Stomach (tissue), 9 donors: ENCODE results near the gene RNF149. TPM values are rescaled to one million over a fixed set of nuclear protein-coding genes. Genes with fewer than 3 reads are reported as not detected.
A peak's percentile ranks its signal among the peaks of the same experiment; 100 is the strongest.
"Not testable (repeated sequence)": the region's sequence is repeated elsewhere in the genome, so short reads cannot be mapped to it uniquely, and the experiment has no call there.

Experiments used
- DNase-seq, 2 donors: peaks; one replicate each; pipeline versions ENCODE4 v3.0.0 to v3.0.0-alpha.2; 2013 to 2019
- H3K27ac ChIP-seq, 5 donors: fragments of 200-600 bp in 4 of 5; sonication (generic) in 4 of 5; one replicate each; pipeline ENCODE4 v1.5.1; 2013 to 2019; ENCODE audit warnings: mild to moderate bottlenecking in 1 of 5, moderate library complexity in 1 of 5
- H3K27me3 ChIP-seq, 3 donors: fragments of 200-600 bp; sonication (generic); one replicate each; pipeline ENCODE4 v1.5.1; 2017 to 2019; ENCODE audit warnings: mixed run types in 1 of 3
- H3K36me3 ChIP-seq, 4 donors: fragments of 200-600 bp; sonication (generic); 1 replicate in 3 of 4; 2 replicates in 1 of 4; pipeline ENCODE4 v1.5.1; 2016 to 2019
- H3K4me1 ChIP-seq, 4 donors: fragments of 200-600 bp; sonication (generic); one replicate each; pipeline ENCODE4 v1.5.1; 2016 to 2019
- H3K4me3 ChIP-seq, 4 donors: fragments of 200-600 bp; sonication (generic) in 3 of 4; one replicate each; pipeline ENCODE4 v1.5.1; 2016 to 2019; ENCODE audit warnings: mild to moderate bottlenecking in 1 of 4
- H3K9me3 ChIP-seq, 4 donors: fragments of 200-600 bp; sonication (generic); one replicate each; pipeline ENCODE4 v1.5.1; 2016 to 2019
- EP300 ChIP-seq: sonication (generic); formaldehyde crosslinking; IDR thresholded peaks from one replicate; pipeline ENCODE4 v1.6.1; 2017; ENCODE audit warnings: antibody characterized with exemption
- POLR2A ChIP-seq, 4 donors: fragments of 450-650 bp; IDR thresholded peaks; one replicate each; pipeline ENCODE4 v1.6.1; 2016; ENCODE audit warnings: antibody characterized with exemption in 4 of 4, control low read depth in 2 of 4, mild to moderate bottlenecking in 1 of 4, moderate library complexity in 1 of 4
- POLR2AphosphoS5 ChIP-seq, 3 donors: sonication (generic); formaldehyde crosslinking; IDR thresholded peaks; one replicate each; pipeline ENCODE4 v1.6.1; 2016; ENCODE audit warnings: antibody characterized with exemption in 3 of 3
- WGBS, 5 donors: extraction: QIAGEN DNeasy Blood & Tissue Kit in 3 of 5; methylation state at CpG; one replicate each; pipeline versions ENCODE4 v1.1.5 to v1.1.7; 2013 to 2018; 5-methylcytosine and 5-hydroxymethylcytosine counted together
- intact Hi-C: fragments of 100-400 bp; cut with DNase I; formaldehyde crosslinking; loops from one replicate; pipeline ENCODE4 v1.15.1; 2023; ENCODE audit warnings: low total_unique reads
- polyA plus RNA-seq, 3 donors: library from polyadenylated mRNA; stranded (reverse); fragments of 200-250 nt; gene quantifications; one replicate each; pipeline ENCODE4 v1.2.3, GENCODE V29; 2013
- total RNA-seq, 5 donors: library from RNA; depleted of rRNA; stranded (reverse); fragments of >200 nt; gene quantifications; one replicate each; pipeline versions ENCODE4 v1.1.0 to v1.2.3, GENCODE V29; 2014 to 2016
- TF ChIP-seq, protein P1 (sequence below), 7 experiments: fragments of 450-650 bp in 4 of 7; fragments of 200-600 bp in 3 of 7; sonication (generic) in 3 of 7; IDR thresholded peaks; one replicate each; pipeline ENCODE4 v1.5.1; 2016 to 2019; ENCODE audit warnings: antibody characterized with exemption in 7 of 7, control low read depth in 2 of 7, mild to moderate bottlenecking in 1 of 7
- donor health status: healthy with polysubstance abuse.
- donor health status: Bipolar disorder and iron deficiency.
- donor health status: healthy.

RNF149 gene
- total and polyA plus RNA-seq, 8 donors = 14.8 to 154 (median 35.1) TPM

DNA sequence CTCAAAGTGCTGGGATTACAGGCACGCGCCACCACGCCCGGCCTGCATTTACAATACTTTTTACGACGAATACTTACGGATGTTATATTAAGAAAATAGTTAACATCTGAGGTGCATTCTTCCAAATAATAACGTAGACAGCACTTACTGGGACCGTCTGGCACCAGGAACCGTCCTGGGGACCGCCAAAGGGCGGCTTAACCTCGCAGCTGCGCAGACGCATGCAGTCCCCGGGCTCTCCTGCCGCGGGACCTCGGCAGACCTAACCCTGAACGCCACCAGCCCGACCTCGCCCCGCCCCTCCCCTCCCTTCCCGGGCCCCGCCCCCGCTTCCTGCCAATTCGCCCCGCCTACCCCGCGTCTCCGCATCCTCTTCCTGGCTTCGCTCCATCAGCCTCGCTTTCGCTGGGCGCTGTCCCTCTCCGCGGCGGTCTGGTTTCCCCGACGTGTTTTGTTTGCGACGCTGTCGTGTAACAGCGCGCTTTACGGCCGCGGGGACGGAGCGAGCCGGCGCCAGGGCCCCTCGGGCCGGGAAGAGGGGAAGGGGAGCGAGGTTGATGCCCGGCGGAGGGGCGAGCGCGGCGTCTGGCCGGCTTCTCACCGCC lies 56.0 kb downstream of the RNF149 start, which contains the start of gene CNOT11:
TSS of gene CNOT11 (plus strand) at position 479 of the 605 bp plus-strand sequence. CDS start at position 558, 79 bp downstream.
- TF ChIP-seq POLR2AphosphoS5 (IDR thresholded peaks at IDR 0.05) (peak; percentile 79 to 98 (median 90)), POLR2A (IDR thresholded peaks at IDR 0.05) (peak in 2 of 4 donors; percentile 35 to 43), EP300 (no peak)
- TF ChIP-seq, protein P1, sequence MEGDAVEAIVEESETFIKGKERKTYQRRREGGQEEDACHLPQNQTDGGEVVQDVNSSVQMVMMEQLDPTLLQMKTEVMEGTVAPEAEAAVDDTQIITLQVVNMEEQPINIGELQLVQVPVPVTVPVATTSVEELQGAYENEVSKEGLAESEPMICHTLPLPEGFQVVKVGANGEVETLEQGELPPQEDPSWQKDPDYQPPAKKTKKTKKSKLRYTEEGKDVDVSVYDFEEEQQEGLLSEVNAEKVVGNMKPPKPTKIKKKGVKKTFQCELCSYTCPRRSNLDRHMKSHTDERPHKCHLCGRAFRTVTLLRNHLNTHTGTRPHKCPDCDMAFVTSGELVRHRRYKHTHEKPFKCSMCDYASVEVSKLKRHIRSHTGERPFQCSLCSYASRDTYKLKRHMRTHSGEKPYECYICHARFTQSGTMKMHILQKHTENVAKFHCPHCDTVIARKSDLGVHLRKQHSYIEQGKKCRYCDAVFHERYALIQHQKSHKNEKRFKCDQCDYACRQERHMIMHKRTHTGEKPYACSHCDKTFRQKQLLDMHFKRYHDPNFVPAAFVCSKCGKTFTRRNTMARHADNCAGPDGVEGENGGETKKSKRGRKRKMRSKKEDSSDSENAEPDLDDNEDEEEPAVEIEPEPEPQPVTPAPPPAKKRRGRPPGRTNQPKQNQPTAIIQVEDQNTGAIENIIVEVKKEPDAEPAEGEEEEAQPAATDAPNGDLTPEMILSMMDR (IDR thresholded peaks at IDR 0.05) = no peak
- H3K9me3 ChIP-seq = no peaks in the 10 kb centered on the region
- H3K27me3 ChIP-seq = no peaks in the 10 kb centered on the region
- H3K27ac ChIP-seq = peak within 1 kb of the TSS; percentile 95 to 98 (median 98)
- 0 to 1% (median 1%) methylated on average over 27 to 63 of the region's 63 CpGs for WGBS, 5 donors
- peak; percentile 100 for DNase-seq
- peaks cover 24 to 59% (median 49%) of the 10 kb centered on the region in 4 donors for H3K4me1 ChIP-seq
- H3K4me3 ChIP-seq = peak within 1 kb of the TSS; percentile 70 to 98 (median 82)
- intact Hi-C loops = no loop called here
- H3K36me3 ChIP-seq = peaks cover 0 to 9% (median 1%) of the 10 kb centered on the region in 4 donors

DNA sequence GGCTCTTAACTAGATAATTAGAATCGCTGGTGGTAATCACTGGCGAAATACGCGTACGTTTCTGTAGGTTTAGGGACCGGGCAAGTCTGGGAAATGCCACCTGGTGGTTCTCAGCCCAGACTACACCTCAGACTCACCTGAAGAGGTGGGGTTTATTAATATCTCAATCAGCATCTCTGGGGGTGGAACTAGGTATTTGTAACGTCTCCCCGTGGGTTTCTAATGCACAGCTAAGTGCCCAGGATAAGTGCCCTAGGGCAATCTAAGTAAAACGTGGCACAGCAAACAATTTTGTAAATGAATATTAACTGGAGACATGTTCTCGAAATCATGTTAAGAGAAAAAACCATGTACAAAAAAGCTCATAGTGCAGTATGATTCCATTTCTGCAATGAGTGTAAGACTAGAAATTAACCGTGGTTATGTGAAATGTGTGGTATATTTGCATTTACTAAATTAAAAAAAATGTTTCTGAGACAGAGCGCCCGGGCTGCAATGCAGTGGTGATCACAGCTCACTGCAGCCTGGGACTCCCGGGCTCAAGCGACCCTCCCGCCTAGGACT lies 56.6 kb downstream of the RNF149 start:
- Histone ChIP-seq H3K4me3 (peak overlapping the region; percentile 70 to 98 (median 82)), H3K36me3 (peaks cover 0 to 7% (median 0%) of the 10 kb centered on the region in 4 donors), H3K27ac (peak overlapping the region; percentile 91 to 98 (median 98)), H3K27me3 (no peaks in the 10 kb centered on the region), H3K4me1 (peaks cover 24 to 53% (median 45%) of the 10 kb centered on the region in 4 donors), H3K9me3 (no peaks in the 10 kb centered on the region)
- DNase-seq = peak; percentile 69 to 87
- WGBS, 5 donors = 15 to 25% (median 20%) methylated on average over 16 of the region's 16 CpGs
- TF ChIP-seq POLR2A (IDR thresholded peaks at IDR 0.05) (no peak), EP300 (no peak), POLR2AphosphoS5 (IDR thresholded peaks at IDR 0.05) (peak in 1 of 3 donors; percentile 25)
- TF ChIP-seq, protein P1 (IDR thresholded peaks at IDR 0.05) = peak in 5 of 7 experiments; percentile 15 to 61 (median 34)
- intact Hi-C loops = no loop called here

DNA sequence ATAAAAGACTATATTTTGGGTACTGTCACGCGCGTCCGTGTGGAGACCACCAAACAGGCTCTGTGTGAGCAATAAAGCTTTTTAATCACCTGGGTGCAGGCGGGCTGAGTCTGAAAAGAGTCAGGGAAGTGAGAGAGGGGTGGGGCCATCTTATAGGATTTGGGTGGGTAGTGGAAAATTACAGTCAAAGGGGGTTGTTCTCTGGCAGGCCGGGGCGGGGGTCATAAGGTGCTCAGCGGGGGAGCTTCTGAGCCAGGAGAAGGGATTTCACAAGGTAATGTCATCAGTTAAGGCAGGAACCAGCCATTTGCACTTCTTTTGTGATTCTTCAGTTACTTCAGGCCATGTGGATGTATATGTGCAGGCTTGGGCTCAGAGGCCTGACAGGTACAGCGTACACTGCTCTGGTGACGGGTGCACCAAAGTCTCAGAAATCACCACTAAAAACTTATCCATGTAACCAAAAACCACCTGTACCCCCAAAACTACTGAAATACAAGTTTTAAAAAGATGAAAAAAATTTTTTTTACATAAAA lies 57.2 kb downstream of the RNF149 start:
- Histone ChIP-seq H3K27ac (peak overlapping the region; percentile 33 to 98 (median 98)), H3K4me3 (peak overlapping the region in 2 of 4 donors; percentile 77 to 87), H3K4me1 (peaks cover 27 to 51% (median 41%) of the 10 kb centered on the region in 4 donors)
- DNase-seq, intact Hi-C loops, H3K36me3 ChIP-seq, H3K27me3 ChIP-seq, H3K9me3 ChIP-seq: not testable (repeated sequence)
- WGBS, 5 donors = 46 to 71% (median 50%) methylated on average over 10 of the region's 10 CpGs

DNA sequence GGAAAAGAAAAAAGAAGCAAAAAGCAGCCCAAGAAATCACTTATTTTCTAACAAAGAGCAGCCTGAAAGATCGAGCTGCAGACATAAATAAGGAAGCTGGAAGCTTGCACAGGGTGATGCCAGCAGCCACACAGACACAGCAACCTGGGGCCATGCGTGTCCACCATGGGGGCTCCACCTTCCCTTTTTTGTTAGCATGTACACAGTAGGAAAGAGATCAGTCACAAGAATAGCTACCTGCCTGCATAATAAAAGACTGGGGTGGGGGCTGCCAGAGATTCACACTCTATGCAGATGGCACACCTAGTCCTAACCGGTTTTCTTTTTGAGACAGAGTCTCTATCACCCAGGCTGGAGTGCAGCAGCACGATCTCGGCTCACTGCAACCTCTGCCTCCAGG lies 58.7 kb downstream of the RNF149 start:
- no peaks in the 10 kb centered on the region for H3K27me3 ChIP-seq
- peaks cover 24 to 48% (median 37%) of the 10 kb centered on the region in 4 donors for H3K4me1 ChIP-seq
- WGBS, 5 donors = 66 to 76% (median 72%) methylated on average over 5 of the region's 5 CpGs
- H3K4me3 ChIP-seq = no peak overlapping the region
- no peaks in the 10 kb centered on the region for H3K36me3 ChIP-seq
- no peak for TF ChIP-seq POLR2A (IDR thresholded peaks at IDR 0.05)
- TF ChIP-seq EP300 = no peak
- TF ChIP-seq, protein P1 (IDR thresholded peaks at IDR 0.05) = no peak
- no peak for TF ChIP-seq POLR2AphosphoS5 (IDR thresholded peaks at IDR 0.05)
- no peak overlapping the region for H3K27ac ChIP-seq
- intact Hi-C loops = no loop called here
- H3K9me3 ChIP-seq = no peaks in the 10 kb centered on the region
- no peak for DNase-seq

DNA sequence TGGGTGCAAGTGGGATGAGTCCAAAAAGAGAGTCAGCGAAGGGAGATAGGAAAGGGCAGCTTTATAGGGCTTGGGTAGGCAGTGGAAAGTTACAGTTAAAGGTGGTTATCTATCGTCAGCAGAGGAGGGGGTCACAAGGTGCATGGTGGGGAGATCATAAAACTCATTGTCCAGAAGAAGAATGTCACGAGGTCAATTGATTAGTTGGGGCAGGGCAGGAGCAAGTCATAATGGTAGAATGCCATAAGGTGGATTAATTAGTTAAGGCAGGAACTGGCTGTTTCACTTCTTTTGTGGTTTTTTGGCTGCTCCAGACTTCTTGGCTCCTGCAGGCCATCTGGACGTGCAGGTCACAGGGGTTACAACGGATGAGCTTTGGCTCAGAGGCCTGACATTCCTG lies 59.7 kb downstream of the RNF149 start:
- H3K4me1 ChIP-seq = peaks cover 14 to 44% (median 29%) of the 10 kb centered on the region in 4 donors
- H3K36me3 ChIP-seq, H3K27ac ChIP-seq, DNase-seq, H3K4me3 ChIP-seq, H3K27me3 ChIP-seq, intact Hi-C loops, H3K9me3 ChIP-seq: not testable (repeated sequence)
- 74 to 83% (median 77%) methylated on average over 5 of the region's 5 CpGs for WGBS, 5 donors

DNA sequence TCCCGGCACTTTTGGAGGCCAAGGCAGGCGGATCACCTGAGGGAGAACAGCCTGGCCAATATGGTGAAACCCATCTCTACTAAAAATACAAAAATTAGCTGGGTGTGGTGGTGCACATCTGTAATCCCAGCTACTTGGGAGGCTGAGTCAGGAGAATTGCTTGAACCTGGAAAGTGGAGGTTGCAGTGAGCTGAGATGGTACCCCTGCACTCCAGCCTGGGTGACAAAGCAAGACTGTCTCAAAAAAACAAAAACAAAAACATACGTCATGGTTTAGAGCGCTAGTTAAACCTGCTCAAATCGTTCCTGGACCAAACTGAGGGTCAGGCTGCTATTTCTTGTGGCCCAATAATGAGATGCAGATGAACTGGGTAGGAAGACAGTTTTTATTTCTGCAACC lies 63.0 kb downstream of the RNF149 start:
- WGBS, 5 donors = 54 to 81% (median 64%) methylated on average over 5 of the region's 5 CpGs
- intact Hi-C loops, H3K27me3 ChIP-seq, H3K36me3 ChIP-seq, H3K9me3 ChIP-seq, H3K4me3 ChIP-seq, DNase-seq: not testable (repeated sequence)
- H3K4me1 ChIP-seq = peaks cover 12 to 31% (median 20%) of the 10 kb centered on the region in 4 donors
- peak overlapping the region; percentile 39 to 82 (median 64) for H3K27ac ChIP-seq

DNA sequence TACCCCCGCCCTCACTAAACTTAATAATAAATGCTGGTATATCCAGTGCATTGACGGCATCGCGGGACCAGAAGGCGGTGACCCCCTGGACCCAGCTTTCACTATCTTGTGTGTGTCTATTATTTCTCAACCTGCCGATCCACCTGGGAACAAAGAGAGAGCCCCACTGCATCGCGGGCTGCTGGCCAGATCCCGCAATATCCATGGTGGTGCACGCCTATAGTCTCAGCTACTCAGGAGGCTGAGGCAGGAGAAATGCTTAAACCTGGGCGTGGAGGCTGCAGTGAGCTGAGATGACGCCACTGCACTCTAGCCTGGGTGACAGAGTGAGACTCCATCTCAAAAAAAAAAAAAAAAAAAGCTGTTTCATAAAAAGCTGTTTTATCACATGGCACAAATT lies 63.6 kb downstream of the RNF149 start:
- 42 to 65% (median 43%) methylated on average over 12 of the region's 12 CpGs for WGBS, 5 donors
- H3K9me3 ChIP-seq, H3K36me3 ChIP-seq, H3K4me3 ChIP-seq, H3K27me3 ChIP-seq, intact Hi-C loops: not testable (repeated sequence)
- H3K27ac ChIP-seq = peak overlapping the region; percentile 43 to 76 (median 64)
- peak in 1 of 2 donors; percentile 32 for DNase-seq
- H3K4me1 ChIP-seq = peaks cover 12 to 31% (median 20%) of the 10 kb centered on the region in 4 donors
